Fibroblast of skin of abdomen (primary cell): Measurements from ENCODE around the gene ST6GALNAC3.
"Not testable (repeated sequence)": the region's sequence is repeated elsewhere in the genome, so short reads cannot be mapped to it uniquely, and the experiment has no call there.

Experiments
- DNase-seq: peaks from one replicate; pipeline ENCODE4 v3.0.0-alpha.2; 2013

Gene ST6GALNAC3

GRCh38 chr1:76202670-76203069 lies 128.1 kb downstream of the ST6GALNAC3 start:
- no peak for DNase-seq

GRCh38 chr1:76203127-76203526 lies 128.6 kb downstream of the ST6GALNAC3 start:
- DNase-seq = no peak

- DNase-seq = no peak
These were observed 134.7 kb downstream of the ST6GALNAC3 start for GRCh38 chr1:76209238-76209637.

- DNase-seq = no peak
These were observed 135.1 kb downstream of the ST6GALNAC3 start for GRCh38 chr1:76209648-76210047.

- no peak for DNase-seq
These were observed 135.6 kb downstream of the ST6GALNAC3 start for GRCh38 chr1:76210160-76210559.

- DNase-seq = no peak
These were observed 144.3 kb downstream of the ST6GALNAC3 start for GRCh38 chr1:76218888-76219287.

GRCh38 chr1:76219366-76219818 lies 144.8 kb downstream of the ST6GALNAC3 start:
- peak; percentile 15 for DNase-seq

GRCh38 chr1:76224752-76225151 lies 150.2 kb downstream of the ST6GALNAC3 start:
- DNase-seq = no peak

- DNase-seq = peak; percentile 6
These were observed 151.0 kb downstream of the ST6GALNAC3 start for GRCh38 chr1:76225526-76225925.

GRCh38 chr1:76227621-76228020 lies 153.1 kb downstream of the ST6GALNAC3 start:
- DNase-seq = no peak

- DNase-seq = no peak
These were observed 154.9 kb downstream of the ST6GALNAC3 start for GRCh38 chr1:76229279-76230005.

- DNase-seq = no peak
These were observed 156.3 kb downstream of the ST6GALNAC3 start for GRCh38 chr1:76230842-76231281.

- no peak for DNase-seq
These were observed 156.8 kb downstream of the ST6GALNAC3 start for GRCh38 chr1:76231320-76231719.

- no peak for DNase-seq
These were observed 158.1 kb downstream of the ST6GALNAC3 start for GRCh38 chr1:76232666-76233065.

- no peak for DNase-seq
These were observed 159.5 kb downstream of the ST6GALNAC3 start for GRCh38 chr1:76234061-76234460.

GRCh38 chr1:76237211-76237610 lies 162.7 kb downstream of the ST6GALNAC3 start:
- DNase-seq = no peak

- peak; percentile 60 for DNase-seq
These were observed 163.6 kb downstream of the ST6GALNAC3 start for GRCh38 chr1:76238094-76238628.

- DNase-seq = no peak
These were observed 164.9 kb downstream of the ST6GALNAC3 start for GRCh38 chr1:76239470-76239918.

GRCh38 chr1:76240316-76240715 lies 165.8 kb downstream of the ST6GALNAC3 start:
- DNase-seq = peak; percentile 13

- DNase-seq = not testable (repeated sequence)
These were observed 168.0 kb downstream of the ST6GALNAC3 start for GRCh38 chr1:76242587-76242986.

- no peak for DNase-seq
These were observed 172.8 kb downstream of the ST6GALNAC3 start for GRCh38 chr1:76247261-76247852.

GRCh38 chr1:76250271-76250670 lies 175.7 kb downstream of the ST6GALNAC3 start:
- no peak for DNase-seq

GRCh38 chr1:76252431-76252830 lies 177.9 kb downstream of the ST6GALNAC3 start:
- no peak for DNase-seq
